NT2/D1 (cell line): ENCODE measurements around the gene C19orf53.

ENCODE experiments used
- YY1 ChIP-seq: IDR thresholded peaks from 2 replicates; pipeline ENCODE4 v1.6.1; 2011; ENCODE audit not compliant: insufficient read length, insufficient read depth
- ZNF274 ChIP-seq: IDR thresholded peaks from 2 replicates; pipeline ENCODE4 v1.6.1; 2011; ENCODE audit warnings: mild to moderate bottlenecking, low read depth, low read length

- TF ChIP-seq YY1 (no peak), ZNF274 (no peak)
Measured at GRCh38 chr19:13826652-13827235, 52.5 kb downstream of the C19orf53 start.
